Stromal cell of bone marrow (primary cell): ENCODE measurements around the gene RDH14.

Experiments used
- DNase-seq: peaks from one replicate; pipeline ENCODE4 v3.0.0-alpha.2; 2012; ENCODE audit warnings: low read depth

Gene RDH14

DNA sequence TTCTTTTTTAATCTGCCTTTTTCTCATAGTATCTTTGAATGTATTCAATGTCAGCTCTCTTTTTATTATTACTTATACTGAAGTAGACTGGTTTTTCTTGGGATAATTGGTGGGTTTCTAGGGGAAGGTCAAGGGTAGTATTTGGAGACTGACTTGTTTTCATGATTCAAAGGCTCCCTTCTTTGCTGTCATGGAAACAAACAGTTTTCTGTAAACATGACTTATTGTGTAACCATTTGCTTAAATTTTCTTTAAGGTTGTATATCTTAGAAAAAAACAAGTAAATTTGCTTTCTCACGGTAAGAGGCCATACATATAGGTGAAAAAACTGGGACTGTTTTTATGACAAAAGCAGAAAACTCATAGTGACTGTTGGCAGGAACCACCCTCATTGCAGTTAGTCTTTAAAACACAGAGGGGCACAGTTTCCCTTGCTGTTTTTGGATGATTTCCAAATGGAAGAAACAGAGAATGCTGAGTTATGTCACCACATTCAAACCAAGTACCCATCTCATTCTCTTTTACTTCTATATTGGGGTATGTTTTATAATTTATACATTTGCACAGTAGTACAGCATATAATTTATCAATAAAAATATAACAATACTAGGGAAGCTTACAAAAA, 5.8 kb upstream of the RDH14 start:
- DNase-seq: no peak

DNA sequence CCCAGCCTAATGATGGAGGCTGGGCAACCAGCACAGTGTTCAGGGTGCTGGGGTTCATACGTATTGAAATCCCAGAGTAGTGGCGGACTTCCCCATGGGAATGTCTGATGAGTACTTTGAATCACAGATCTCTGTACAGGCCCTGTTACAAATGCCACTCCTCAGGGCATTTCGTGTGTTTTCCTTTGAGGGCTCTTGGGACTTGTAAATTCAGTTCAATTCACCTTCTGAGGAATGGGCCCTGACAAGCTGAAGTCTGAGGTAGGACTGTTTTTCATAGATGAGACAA, 288 bp upstream of the RDH14 start:
- no peak for DNase-seq

DNA sequence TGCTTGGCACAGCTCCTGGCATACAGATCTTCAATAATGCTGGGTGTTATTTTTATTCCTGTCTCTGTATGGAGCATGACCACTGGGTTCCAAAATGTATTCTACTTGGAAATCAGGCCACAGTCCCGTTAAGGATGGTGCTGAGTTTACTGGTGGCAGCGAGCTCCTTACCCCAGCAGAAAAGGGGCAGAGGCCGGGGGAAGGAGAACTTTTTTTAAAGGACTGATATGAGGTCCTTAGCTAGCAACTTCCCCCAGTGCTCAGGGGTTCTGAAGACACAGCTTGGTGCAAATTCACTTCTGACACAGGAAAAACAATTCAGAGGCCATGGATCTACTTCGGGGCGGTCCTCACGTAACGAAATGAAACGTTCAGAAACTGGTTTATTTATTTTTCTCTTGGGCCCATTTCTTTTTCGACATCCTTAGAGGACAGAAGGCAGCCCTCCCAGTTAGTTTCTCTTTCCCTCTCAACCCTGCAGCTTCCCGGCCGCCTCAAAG, 872 bp downstream of the RDH14 start:
- DNase-seq: no peak

DNA sequence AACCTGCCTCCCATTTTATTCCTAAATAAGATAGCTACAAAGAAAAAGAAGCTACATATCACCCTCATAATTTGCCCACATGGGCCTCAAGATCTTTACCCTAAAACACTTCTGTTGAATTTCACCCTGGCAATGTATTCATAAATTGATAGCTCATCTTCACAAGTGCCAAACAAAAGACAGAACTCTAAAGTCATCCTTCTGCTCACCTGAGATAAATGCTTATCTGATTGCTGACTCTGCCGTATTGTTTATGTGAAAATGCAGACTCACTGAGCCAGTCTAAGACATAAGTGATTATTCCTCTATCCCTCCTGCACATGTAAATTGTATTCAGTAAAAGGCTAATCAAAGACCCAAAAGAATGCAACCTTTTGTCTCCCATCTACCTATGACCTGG, 2.0 kb downstream of the RDH14 start:
- no peak for DNase-seq

DNA sequence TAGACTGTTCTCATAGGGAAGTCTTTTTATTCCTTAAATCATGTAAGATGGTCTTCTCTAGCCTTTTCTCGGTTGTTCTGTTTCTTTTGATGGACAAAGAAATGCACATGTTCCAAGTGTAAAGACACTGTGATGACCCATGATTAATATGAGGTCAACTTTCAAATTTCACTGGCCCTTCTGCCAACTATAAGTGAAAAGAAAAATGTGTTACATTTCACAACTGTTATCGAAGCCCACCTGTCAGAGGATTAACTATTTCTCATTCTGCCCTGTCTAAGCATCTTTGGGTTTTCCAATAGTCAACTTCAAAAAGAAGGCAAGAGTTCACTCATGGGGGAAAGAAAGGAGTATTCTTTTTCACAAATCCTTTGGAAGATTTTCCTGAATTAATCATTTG, 3.3 kb downstream of the RDH14 start:
- DNase-seq: no peak

DNA sequence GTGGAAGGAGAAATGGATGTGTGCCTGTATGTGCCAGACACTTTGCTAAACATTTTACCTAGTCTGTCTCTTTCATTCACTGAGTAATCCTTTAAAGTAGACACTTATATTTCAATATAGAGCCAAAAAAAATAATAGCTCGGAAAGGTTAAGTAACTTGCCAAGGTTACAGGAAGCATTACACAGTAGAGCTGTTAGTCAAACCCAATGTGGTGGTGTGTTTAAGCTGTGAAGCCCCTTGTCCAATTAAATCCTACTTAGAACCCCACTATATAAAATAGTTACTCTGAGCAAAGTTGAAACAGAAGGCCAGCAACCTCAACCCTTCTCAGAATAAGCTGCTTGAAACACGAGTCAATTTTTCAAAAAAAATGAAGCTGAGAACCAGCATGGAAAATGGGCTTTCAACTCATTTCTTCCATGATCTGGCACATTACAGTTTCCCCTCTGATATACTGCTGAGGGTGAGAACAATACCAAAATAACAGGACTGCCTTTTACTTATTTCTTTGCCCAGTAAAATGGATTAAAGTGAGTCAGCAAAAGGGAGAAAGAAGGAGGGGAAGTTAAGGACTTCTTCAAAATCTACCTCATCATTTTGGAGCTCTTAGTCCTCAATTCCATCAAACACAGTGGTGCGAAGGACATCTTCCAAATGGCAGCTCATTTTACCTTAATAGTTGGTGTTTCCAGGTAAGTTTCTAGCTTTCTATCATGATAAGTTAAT, 7.9 kb downstream of the RDH14 start:
- no peak for DNase-seq

DNA sequence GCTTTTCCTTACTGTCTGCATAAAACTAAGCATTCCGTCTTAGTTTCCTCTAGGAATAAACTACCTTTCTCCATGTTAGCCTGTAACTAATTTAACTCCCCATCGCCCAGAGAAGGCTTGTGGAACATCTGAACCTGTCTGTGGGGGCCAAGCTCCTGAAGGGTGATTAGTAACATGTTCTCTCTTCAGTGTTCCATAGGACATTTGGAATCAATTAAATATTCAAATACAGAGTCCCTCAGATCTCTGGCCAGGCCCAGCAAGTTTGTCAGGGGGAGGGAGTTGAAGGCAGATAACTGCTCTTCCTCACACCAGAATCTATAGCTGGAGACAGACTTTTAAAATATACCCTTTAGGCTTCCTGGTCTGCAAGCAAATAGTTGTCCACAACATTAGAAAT, 8.8 kb downstream of the RDH14 start:
- DNase-seq: no peak

DNA sequence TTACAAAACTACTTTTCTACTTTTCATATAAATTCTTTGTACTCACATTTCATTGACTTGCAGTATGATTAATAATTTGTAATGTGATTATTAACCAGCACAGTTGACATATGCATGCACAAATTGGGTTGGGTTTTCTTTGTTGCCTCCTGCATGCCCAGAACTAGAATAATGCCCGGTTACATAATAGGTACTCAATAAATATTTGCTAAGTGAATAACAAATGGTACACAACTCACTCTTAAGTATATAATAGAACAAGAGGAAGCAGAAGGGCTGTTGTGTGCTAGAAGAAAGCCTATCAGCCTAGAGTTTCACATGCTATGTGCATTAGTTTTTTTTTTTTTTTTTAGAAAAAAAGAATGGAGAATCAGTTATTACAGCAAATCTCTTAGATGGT, 9.3 kb downstream of the RDH14 start:
- no peak for DNase-seq

DNA sequence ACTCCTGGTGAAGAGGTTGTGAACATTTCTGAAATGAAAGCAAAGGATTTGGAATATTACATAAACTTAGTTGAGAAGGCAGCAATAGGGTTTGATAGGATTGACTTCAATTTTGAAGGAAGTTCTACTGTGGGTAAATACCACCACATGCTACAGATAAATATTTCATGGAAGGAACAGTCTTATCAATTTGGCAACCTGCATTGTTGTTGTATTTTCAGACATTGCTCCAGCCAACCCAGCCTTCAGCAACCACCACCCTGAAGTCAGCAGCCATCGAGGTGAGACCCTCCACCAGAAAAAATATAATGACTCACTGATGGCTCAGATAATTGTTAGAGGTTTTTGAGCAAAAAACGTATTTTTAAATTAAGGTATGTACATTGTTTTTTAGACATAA, 10.0 kb downstream of the RDH14 start:
- DNase-seq: no peak

DNA sequence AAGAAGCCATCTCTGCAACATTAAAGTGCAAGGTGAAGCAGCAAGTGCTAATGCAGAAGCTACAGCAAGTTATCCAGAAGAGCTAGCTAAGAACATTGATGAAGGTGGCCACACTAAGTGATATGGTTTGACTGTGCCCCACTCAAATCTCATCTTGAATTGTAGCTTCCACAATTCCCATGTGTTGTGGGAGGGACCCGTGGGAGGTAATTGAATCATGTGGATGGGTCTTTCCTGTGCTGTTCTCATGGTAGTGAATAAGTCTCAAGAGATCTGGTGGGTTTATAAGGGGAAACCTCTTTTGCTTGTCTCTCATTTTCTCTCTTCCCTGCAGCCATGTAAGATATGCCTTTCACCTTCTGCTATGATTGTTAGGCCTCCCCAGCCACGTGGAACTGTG, 11.4 kb downstream of the RDH14 start:
- DNase-seq: no peak

DNA sequence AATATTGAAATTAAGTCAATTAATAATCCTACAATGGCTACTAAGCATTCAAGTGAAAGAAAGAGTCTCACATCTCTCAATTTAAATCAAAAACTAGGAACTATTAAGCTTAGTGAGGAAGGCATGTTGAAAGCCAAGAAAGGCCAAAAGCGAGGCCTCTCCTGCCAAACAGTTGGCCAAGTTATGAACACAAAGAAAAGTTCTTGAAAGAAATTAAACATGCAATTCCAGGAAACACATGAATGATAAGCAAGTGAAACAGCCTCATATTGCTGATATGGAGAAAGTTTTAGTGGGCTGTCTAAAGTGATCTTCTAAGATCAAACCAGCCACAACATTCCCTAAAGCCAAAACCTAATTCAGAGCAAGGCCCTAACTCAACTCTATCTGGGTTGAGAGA, 11.8 kb downstream of the RDH14 start:
- no peak for DNase-seq

DNA sequence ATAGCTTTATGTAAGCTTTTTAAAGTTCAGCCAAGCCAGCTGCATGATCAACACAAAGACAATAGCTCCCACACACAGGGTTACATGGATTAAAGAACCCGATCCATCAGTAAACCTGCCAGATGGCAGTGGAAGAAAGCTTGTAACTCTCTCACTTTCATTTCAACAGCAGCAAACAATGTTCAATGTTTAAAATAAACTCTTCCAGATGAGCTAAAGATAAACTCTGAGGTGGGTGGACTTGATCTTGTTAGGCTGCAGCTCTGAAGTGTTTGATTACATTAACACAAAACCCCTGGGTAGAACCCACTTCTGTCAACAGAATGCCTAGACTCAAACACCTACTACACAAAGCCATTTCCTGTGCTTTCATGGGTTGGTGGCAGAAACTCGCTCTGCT, 13.9 kb downstream of the RDH14 start:
- DNase-seq: no peak

DNA sequence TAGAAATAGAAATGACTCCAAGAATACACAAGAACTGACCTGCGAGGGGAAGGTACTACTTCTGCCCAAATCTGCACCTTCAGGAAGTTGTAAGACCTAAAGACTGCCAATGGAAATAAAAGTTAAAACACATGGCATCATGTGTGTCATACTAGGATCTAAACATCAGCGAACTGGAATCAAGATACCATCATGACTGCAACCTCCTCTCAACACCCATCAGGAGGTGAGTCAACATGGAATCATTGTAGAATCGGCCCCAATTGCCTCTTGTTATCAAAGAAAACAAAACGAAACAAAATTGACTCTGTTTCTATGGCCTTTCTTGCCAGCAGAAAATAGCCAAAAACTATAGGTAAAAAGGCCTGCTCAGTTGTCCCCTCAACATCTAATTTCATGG, 15.1 kb downstream of the RDH14 start:
- peak; percentile 45 for DNase-seq

DNA sequence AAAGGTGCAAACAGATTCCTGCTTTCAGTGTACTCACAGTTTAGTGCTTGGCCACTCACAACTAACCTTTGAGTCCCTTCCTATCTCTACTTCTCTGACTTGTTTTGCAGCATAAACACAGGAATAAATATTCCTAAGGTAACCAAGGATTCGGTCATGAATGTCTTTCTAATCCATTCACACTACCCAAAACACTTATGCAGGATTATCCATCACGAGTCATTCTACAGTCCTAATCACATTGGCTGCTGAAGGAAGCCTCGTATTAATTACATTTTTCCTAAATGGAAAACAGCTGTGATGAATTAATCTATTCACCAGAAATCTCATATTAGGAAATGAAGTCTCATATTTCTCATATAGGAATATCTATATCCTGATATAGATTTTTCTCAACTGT, 16.3 kb downstream of the RDH14 start:
- DNase-seq: no peak

DNA sequence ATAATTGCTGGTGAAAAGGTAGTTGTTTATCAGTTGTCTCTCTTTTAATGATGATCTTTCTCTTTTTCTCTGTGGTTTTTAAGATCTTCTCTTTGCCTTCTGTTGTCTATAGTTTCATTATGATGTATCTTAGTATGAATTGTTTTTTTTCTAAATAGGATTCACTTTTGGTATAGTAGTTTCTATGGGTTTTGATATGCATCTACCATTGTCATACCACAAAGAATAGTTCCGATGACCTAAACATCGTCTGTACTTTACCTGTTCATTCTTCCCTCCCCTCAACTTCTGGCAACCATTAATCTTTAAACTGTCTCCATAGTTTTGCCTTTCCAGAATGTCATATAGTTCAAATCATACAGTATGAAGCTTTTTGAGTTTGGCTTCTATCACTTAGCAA, 19.6 kb downstream of the RDH14 start:
- no peak for DNase-seq

DNA sequence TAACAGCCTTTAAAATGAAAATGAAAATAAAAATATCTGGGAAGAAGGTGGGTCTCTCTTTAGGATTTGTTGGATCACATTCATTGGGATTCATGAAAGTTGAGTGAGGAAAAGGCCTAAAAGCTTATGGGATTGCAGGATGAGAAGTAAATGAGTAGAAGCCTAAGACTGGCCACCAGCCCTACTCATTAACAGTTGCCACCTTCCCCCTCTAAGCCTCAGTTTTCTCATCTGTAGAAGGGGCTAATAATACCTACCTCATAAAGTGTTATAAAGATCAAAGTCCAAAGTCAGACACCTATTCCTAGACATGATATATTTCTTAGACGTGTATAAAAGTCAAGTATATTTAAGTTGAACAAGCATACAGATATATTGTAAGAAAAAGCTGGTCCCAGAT, 23.8 kb downstream of the RDH14 start:
- DNase-seq: no peak

DNA sequence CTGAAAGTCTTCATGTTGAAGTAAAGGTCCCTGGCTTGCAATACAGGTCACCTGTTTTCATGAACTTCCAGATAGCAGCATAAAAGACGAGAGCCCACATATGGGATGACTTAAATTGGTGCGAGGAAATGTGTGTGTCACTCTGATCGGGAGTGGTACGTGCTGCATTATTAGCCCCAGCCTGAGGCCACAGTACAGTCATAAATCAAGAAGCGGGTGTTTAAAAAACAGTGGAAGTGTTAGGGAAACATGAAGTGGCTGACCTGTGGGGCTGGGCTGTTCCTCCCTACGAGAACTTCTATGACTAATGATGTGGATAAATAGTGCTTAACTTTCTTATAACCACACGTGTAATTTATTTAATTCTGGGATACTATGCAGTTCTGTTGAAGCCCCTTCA, 24.4 kb downstream of the RDH14 start:
- DNase-seq: no peak

DNA sequence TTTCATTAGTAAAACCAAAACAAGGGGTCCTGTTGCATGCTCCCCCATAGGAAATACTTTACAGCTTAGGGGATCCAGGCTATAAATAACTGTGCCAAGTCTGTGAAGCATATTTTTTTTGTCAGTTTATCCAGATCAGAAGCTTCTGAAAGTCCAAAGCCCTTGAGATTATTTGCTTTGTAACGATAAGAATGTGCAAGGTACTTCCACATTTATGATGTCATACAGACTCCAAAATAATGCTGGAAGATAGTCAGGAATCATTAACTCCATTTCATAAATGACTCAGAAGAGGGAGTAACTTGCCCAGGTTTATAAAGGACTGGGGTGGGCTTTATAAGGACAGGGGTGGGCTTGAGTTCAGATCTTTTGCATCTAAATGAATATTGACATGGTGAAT, 29.3 kb downstream of the RDH14 start:
- DNase-seq: no peak

DNA sequence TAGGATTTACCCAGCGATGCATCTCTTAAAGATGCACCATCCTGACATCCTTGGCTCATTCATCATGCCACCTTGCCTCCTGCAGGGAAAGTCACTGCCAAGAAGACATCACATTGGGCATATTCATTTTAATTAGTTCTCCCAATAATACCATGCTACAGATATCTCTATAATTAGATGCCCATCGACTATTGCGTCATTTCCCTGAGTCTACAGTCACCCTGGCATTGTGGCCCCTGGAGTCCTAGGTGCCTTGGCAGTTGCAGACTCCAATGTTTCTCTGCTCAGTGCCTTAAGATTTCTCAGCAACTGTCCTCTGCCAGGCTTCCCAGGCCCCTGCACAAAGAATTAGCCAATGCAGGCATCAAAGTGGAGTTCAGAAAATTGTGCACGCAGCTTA, 32.6 kb downstream of the RDH14 start:
- no peak for DNase-seq

DNA sequence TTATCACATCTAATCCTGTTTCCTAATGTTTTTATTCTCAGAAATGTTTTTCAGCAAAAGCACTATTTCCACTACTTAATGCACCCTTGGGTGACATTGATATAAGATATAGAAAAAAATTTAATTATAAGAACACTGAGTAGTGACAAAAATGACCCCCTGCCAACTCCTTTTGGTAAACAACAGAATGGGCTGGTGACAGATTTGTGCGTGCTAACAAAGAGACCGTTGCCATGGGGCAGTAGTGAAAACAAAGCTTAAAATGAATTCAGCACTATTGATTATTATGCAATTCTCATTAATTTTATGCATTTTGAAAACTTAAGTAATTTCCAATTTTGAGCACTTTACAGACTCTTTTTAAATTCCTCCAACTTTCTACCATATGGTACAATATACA, 33.1 kb downstream of the RDH14 start:
- DNase-seq: no peak

DNA sequence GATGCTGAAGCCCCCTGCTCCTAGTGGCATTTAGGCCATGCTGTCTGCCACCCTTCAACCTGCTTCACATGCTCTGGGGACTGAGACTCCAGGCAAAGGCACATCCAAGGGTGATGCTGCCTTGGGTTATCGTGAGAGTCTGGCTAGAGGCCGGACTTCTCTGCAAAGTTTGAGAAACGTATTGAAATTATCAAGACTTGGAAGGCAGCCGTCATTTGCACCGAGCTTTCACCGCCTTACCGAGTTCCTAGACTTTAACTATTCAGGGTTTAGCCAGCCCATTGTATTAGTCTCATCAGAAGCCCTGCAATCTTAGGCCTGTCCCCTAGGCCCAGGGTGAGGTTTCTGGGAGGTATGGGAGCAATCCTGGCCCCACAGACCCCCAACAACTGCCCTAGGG, 34.0 kb downstream of the RDH14 start:
- DNase-seq: no peak

DNA sequence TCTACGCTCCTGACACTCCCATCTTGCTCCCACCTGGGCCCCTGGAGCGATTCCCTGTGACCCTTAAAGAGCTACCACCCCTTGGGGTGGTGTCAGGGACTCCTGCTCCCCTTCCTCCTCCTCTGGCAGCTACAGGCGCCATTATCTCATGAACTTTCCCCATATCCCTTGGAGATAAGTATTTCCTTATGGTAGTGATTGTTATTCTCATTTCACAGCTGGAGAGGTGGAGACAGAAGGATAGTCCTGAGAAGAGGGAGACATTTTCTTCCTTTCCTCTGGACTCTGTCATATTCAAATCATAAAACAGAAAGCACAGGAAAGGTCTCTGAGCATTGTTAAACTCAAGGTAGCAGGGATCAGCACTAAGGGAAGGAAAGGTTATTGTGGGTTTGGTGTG, 34.6 kb downstream of the RDH14 start:
- no peak for DNase-seq

DNA sequence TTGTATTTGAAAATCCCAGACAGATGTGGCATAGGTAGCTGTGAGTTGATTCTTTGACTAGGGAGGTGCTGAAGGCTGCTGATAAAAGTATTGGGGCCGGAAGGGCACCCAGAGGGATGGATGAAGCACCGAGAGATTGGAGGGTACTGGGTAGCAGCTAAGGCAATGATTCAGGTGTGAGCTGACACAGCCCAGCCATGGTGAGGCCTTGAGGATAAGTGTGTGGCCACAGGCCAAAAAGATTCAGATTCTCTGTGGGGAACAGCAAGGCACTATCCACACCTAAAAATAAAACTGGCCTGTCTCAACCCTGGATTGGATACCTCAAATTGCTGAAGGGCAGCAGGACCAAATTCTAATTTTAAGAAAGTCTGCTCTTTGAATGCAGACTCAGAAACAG, 35.2 kb downstream of the RDH14 start:
- no peak for DNase-seq

DNA sequence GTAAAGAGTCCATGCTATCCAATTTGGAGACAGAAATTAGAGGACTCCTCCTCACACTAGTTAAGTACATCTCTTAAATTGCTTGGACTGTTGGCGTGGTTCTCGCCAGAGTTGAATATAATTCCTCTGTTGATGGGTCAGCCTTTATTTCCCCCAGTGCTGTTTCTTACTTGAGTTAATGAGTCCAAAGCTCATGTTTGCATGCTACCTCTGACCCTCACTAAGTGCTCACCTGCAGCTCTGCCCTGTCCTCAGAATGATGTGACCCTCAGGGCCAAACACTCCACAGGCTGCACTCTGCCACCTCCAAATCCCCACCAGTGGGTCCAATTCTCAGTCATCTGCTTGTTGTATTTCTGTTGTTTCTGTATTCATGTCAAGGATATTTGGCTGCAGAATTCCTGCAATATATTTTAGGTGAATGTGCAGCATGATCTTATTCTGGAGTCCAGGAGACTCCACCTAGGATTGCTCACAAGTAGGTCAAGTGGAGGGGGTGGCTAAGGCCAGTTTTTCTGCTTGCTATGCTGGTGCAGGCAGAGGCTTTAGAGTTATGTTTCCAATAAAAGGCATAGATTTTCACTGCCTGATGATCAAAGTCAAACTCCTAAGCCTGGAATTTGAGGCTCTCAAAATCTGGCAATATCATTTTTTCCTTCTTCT, 37.8 kb downstream of the RDH14 start:
- DNase-seq: no peak
